HepG2 (cell line): ENCODE data around the gene SDF2. TPM values are rescaled to one million over a fixed set of nuclear protein-coding genes. Genes with fewer than 3 reads are reported as not detected.
A peak's percentile ranks its signal among the peaks of the same experiment; 100 is the strongest.

Experiments used
- ATAC-seq: fragments of 200-7000 bp; cut with Tn5 transposase; 3 replicates; pipeline ENCODE4 v1.9.1; 2020; ENCODE audit warnings: mild to moderate bottlenecking, moderate library complexity
- BruUV-seq: library from RNA; stranded (reverse); fragments of 400-500 nt; replicated peaks from 2 replicates; lab custom pipeline; 2021; lab: Mats Ljungman, UMichigan
- CTCF ChIA-PET: fragments of 300-600 bp; formaldehyde crosslinking; extraction: SDS; loops from one replicate; lab custom pipeline; 2021; ENCODE audit warnings: low total read pairs, inconsistent platforms, low intra/inter-chr PET ratio; lab: Yijun Ruan, JAX
- POLR2A ChIA-PET: fragments of 350-600 bp; sonication (Branson Sonifier 250); formaldehyde crosslinking; loops from one replicate; lab custom pipeline; 2020; ENCODE audit warnings: antibody characterized with exemption, inconsistent platforms; lab: Yijun Ruan, JAX
- DNase-seq: peaks from one replicate; pipeline ENCODE4 v3.0.0-alpha.2; 2015; ENCODE audit warnings: low spot score
- FAIRE-seq: peaks from 3 replicates; lab custom pipeline; 2011; peaks lifted over from hg19 to GRCh38; lab: Jason Lieb, UNC
- H2AFZ ChIP-seq: one replicate; pipeline ENCODE4 v1.6.1; 2011; ENCODE audit warnings: low read length, inconsistent platforms
- H3K27ac ChIP-seq: fragments of 300-600 bp; 3 replicates; pipeline ENCODE4 v1.8.0; 2011; ENCODE audit warnings: mixed run types, mild to moderate bottlenecking, mixed read lengths, low read length, inconsistent platforms; ENCODE audit not compliant: insufficient read depth; ENCODE audit errors: extremely low read length
- H3K27me3 ChIP-seq, 2 experiments: fragments of 200-600 bp in 1 of 2; 2 replicates in 1 of 2; 3 replicates in 1 of 2; pipeline versions ENCODE4 v1.6.0 to v1.8.0; 2011; ENCODE audit warnings: low read length in 2 of 2, mild to moderate bottlenecking in 2 of 2, moderate library complexity in 2 of 2, inconsistent platforms in 1 of 2; ENCODE audit not compliant: insufficient read depth in 2 of 2, control insufficient read depth in 1 of 2
- H3K36me3 ChIP-seq, 2 experiments: fragments of 200-600 bp in 1 of 2; replicated peaks in 1 of 2; 2 replicates in 1 of 2; 3 replicates in 1 of 2; pipeline versions ENCODE4 v1.5.1 to v1.8.0; 2011; ENCODE audit warnings: low read length in 2 of 2, inconsistent platforms in 1 of 2; ENCODE audit not compliant: insufficient read depth in 2 of 2, control insufficient read depth in 1 of 2
- H3K4me1 ChIP-seq: 2 replicates; pipeline ENCODE4 v1.5.1; 2012; ENCODE audit warnings: low read length, inconsistent platforms; ENCODE audit not compliant: insufficient read depth
- H3K4me2 ChIP-seq: 2 replicates; pipeline ENCODE4 v1.6.0; 2011; ENCODE audit warnings: low read depth, low read length, inconsistent platforms
- H3K4me3 ChIP-seq, 3 experiments: fragments of 200-600 bp in 1 of 3; sonication (generic), shearing (Covaris generic) in 1 of 3; replicated peaks in 1 of 3; 2 replicates each; pipeline ENCODE4 v1.5.1; 2011 to 2016; ENCODE audit warnings: low read length in 3 of 3, inconsistent platforms in 2 of 3, low read depth in 2 of 3, mild to moderate bottlenecking in 2 of 3, control low read depth in 1 of 3, mixed read lengths in 1 of 3; ENCODE audit not compliant: insufficient read depth in 1 of 3
- H3K79me2 ChIP-seq: one replicate; pipeline ENCODE4 v1.6.1; 2011; ENCODE audit warnings: low read length, inconsistent platforms; ENCODE audit not compliant: insufficient read depth
- H3K9ac ChIP-seq: 2 replicates; pipeline ENCODE4 v1.6.0; 2011; ENCODE audit warnings: mild to moderate bottlenecking, low read depth, low read length, inconsistent platforms; ENCODE audit not compliant: insufficient read depth
- H3K9me3 ChIP-seq: 2 replicates; pipeline ENCODE4 v1.5.1; 2012; ENCODE audit warnings: mild to moderate bottlenecking, low read length
- H4K20me1 ChIP-seq: 2 replicates; pipeline ENCODE4 v1.6.0; 2011; ENCODE audit warnings: inconsistent platforms, mild to moderate bottlenecking, low read length, moderate library complexity; ENCODE audit not compliant: insufficient read depth
- CBFB ChIP-seq: sonication (generic); formaldehyde crosslinking; IDR thresholded peaks from 2 replicates; pipeline ENCODE4 v1.4.0; 2020; ENCODE audit warnings: missing genetic modification reagents
- EEA1 ChIP-seq: sonication (generic); formaldehyde crosslinking; IDR thresholded peaks from 2 replicates; pipeline ENCODE4 v1.5.1; 2020; ENCODE audit warnings: mild to moderate bottlenecking, missing genetic modification reagents, borderline replicate concordance
- ESRRA ChIP-seq: sonication (generic); formaldehyde crosslinking; IDR thresholded peaks from 2 replicates; pipeline ENCODE4 v1.5.1; 2020; ENCODE audit warnings: mild to moderate bottlenecking, low read depth, missing genetic modification reagents
- ETV5 ChIP-seq: IDR thresholded peaks from 2 replicates; pipeline ENCODE4 v1.6.1; 2018; ENCODE audit warnings: missing biosample characterization, missing genetic modification reagents, inconsistent platforms, borderline replicate concordance
- HCFC1 ChIP-seq: fragments of 150-350 bp; IDR thresholded peaks from 2 replicates; pipeline ENCODE4 v1.6.1; 2014; ENCODE audit warnings: low read depth, low read length
- HHEX ChIP-seq: IDR thresholded peaks from 2 replicates; pipeline ENCODE4 v1.6.1; 2016; ENCODE audit warnings: control low read depth
- MYNN ChIP-seq: sonication (generic); formaldehyde crosslinking; IDR thresholded peaks from 2 replicates; pipeline ENCODE4 v1.4.0; 2020; ENCODE audit warnings: mild to moderate bottlenecking, low read depth, missing genetic modification reagents
- NR2F1 ChIP-seq, 2 experiments: fragments of 450-650 bp in 1 of 2; formaldehyde crosslinking in 1 of 2; IDR thresholded peaks; 2 replicates each; pipeline versions ENCODE4 v1.5.0 to v1.6.1; 2016 to 2020; ENCODE audit warnings: mild to moderate bottlenecking in 1 of 2, missing compliant biosample characterization in 1 of 2, missing genetic modification reagents in 1 of 2, moderate library complexity in 1 of 2
- PRPF4 ChIP-seq: fragments of 200-400 bp; formaldehyde crosslinking; IDR thresholded peaks from 2 replicates; pipeline ENCODE4 v1.6.1; 2016; ENCODE audit warnings: low read length, low read depth; ENCODE audit not compliant: poor library complexity, severe bottlenecking
- SKI ChIP-seq: fragments of 450-650 bp; IDR thresholded peaks from one replicate; pipeline ENCODE4 v1.6.1; 2018; ENCODE audit warnings: mild to moderate bottlenecking; ENCODE audit not compliant: partially characterized antibody
- SMARCE1 ChIP-seq: fragments of 450-650 bp; IDR thresholded peaks from 2 replicates; pipeline ENCODE4 v1.6.1; 2017; ENCODE audit warnings: borderline replicate concordance
- TP53 ChIP-seq: sonication (generic); formaldehyde crosslinking; conservative IDR thresholded peaks from 2 replicates; pipeline ENCODE4 v1.4.0; 2020; ENCODE audit warnings: missing genetic modification reagents
- ZIK1 ChIP-seq: sonication (generic); formaldehyde crosslinking; IDR thresholded peaks from 2 replicates; pipeline ENCODE4 v1.5.0; 2020; ENCODE audit warnings: mild to moderate bottlenecking, low read depth, missing genetic modification reagents, borderline replicate concordance
- ZNF234 ChIP-seq: sonication (generic); formaldehyde crosslinking; conservative IDR thresholded peaks from 2 replicates; pipeline ENCODE4 v1.5.1; 2020; ENCODE audit warnings: mild to moderate bottlenecking, missing genetic modification reagents
- ZNF468 ChIP-seq: sonication (generic); formaldehyde crosslinking; IDR thresholded peaks from 2 replicates; pipeline ENCODE4 v1.8.0; 2022; ENCODE audit warnings: mild to moderate bottlenecking, moderate library complexity, missing genetic modification reagents
- ZNF598 ChIP-seq: sonication (generic); formaldehyde crosslinking; IDR thresholded peaks from 2 replicates; pipeline ENCODE4 v1.5.1; 2020; ENCODE audit warnings: mild to moderate bottlenecking, missing genetic modification reagents, borderline replicate concordance
- WGBS: methylation state at CpG from one replicate; pipeline ENCODE4 v1.1.6; 2017; ENCODE audit warnings: low lambda C conversion rate; 5-methylcytosine and 5-hydroxymethylcytosine counted together
- in situ Hi-C: cut with HindIII; loops from 2 replicates; pipeline ENCODE4 v1.10.0; 2017; ENCODE audit warnings: low pct_unique_long_range_greater_than_20kb; ENCODE audit not compliant: extremely low pct_ligation_motif_present
- intact Hi-C: fragments of 100-400 bp; cut with micrococcal nuclease; formaldehyde crosslinking; loops from one replicate; pipeline ENCODE4 v1.10.0; 2022; ENCODE audit not compliant: unreplicated experiment
- polyA plus RNA-seq, 8 experiments: library from polyadenylated mRNA; depleted of rRNA in 3 of 8; stranded (reverse) in 7 of 8; unstranded in 1 of 8; fragments of >200 nt; fragmentation: Illumina TruSeq in 4 of 8; extraction: Trizol in 4 of 8; gene quantifications; 2 replicates each; pipeline versions ENCODE4 v1.2.1 to v1.2.3, GENCODE V29; 2011 to 2016; ENCODE audit warnings: low read depth in 4 of 8, missing spikeins in 1 of 8, mixed read lengths in 1 of 8; ENCODE audit not compliant: insufficient read depth in 1 of 8
- total RNA-seq, 5 experiments: library from RNA; depleted of rRNA; stranded (reverse); fragments of >200 nt; fragmentation: Illumina TruSeq; extraction: Trizol; gene quantifications; 2 replicates each; pipeline ENCODE4 v1.2.3, GENCODE V29; 2016; ENCODE audit warnings: low read depth in 1 of 5
- TF ChIP-seq, protein P1 (sequence below): sonication (generic); formaldehyde crosslinking; IDR thresholded peaks from 2 replicates; pipeline ENCODE4 v1.5.1; 2020; ENCODE audit warnings: mild to moderate bottlenecking, missing genetic modification reagents, moderate library complexity
- TF ChIP-seq, protein P2 (sequence below): sonication (generic); formaldehyde crosslinking; IDR thresholded peaks from 2 replicates; pipeline ENCODE4 v1.4.0; 2020; ENCODE audit warnings: mild to moderate bottlenecking, missing genetic modification reagents

SDF2 gene
- total and polyA plus RNA-seq, 2 of the 13 experiments (the other 11 are each of a cell fraction or from before 2014, with no cell fraction given) = 58.2 to 58.4 TPM

DNA sequence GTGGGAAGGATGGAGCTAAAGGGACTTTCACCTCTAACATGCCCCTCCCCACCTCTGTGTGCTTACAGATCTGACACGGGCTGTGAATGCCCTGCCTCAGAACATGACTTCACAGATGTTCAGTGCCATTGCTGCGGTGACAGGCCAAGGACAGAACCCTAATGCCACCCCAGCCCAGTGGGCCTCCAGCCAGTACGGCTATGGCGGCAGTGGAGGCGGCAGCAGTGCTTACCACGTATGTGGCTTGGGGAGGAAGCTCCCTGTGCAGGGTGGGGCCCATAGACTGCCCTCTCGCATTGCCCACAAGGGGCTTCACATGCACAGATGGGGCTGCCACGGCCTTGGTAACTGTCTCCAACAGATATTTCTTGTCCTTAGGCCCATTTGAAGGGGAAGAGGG is 38.6 kb upstream of the SDF2 start (continued):
- TF ChIP-seq, protein P1, sequence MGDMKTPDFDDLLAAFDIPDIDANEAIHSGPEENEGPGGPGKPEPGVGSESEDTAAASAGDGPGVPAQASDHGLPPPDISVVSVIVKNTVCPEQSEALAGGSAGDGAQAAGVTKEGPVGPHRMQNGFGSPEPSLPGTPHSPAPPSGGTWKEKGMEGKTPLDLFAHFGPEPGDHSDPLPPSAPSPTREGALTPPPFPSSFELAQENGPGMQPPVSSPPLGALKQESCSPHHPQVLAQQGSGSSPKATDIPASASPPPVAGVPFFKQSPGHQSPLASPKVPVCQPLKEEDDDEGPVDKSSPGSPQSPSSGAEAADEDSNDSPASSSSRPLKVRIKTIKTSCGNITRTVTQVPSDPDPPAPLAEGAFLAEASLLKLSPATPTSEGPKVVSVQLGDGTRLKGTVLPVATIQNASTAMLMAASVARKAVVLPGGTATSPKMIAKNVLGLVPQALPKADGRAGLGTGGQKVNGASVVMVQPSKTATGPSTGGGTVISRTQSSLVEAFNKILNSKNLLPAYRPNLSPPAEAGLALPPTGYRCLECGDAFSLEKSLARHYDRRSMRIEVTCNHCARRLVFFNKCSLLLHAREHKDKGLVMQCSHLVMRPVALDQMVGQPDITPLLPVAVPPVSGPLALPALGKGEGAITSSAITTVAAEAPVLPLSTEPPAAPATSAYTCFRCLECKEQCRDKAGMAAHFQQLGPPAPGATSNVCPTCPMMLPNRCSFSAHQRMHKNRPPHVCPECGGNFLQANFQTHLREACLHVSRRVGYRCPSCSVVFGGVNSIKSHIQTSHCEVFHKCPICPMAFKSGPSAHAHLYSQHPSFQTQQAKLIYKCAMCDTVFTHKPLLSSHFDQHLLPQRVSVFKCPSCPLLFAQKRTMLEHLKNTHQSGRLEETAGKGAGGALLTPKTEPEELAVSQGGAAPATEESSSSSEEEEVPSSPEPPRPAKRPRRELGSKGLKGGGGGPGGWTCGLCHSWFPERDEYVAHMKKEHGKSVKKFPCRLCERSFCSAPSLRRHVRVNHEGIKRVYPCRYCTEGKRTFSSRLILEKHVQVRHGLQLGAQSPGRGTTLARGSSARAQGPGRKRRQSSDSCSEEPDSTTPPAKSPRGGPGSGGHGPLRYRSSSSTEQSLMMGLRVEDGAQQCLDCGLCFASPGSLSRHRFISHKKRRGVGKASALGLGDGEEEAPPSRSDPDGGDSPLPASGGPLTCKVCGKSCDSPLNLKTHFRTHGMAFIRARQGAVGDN = peak; percentile 64
- no peak for TF ChIP-seq MYNN (CRISPR knock-in tag)
- TF ChIP-seq ZNF468 (CRISPR knock-in tag) = no peak
- TF ChIP-seq NR2F1 (CRISPR knock-in tag; IDR thresholded peaks at IDR 0.05) = no peak
- TF ChIP-seq CBFB = no peak

DNA sequence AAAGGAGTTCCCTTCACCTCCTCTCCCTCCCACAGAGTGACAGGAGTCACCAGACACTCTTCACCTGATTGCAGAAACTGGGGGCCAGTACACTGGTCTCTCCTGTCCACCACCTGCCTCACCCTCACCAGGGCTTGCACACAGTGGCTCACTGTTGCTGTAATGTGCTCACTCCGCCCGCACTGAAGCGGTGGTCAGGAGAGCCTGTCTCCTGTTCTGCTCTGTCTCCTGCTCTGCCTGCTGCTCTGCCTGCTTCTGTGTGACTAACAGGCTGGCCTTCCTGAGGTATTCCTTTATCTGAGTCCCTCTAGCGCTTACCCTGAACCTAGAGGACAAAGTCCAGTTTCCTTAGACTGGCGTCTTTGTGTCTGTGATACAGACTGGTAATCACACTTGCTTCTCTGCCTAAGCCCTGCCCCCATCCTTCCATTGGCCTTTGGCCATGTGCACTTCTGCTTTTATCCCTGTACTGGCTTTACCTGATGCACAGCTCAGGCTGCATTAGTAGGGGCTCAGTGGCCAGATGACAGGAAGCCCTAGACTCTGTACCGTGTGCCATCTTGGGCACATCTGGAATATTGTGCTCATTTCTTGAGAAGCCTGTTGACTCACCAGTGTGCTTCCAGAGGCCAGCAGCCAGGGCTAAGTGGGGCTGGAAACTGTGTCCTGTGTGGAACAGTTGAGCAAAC is 36.7 kb upstream of the SDF2 start:
- H3K27me3 ChIP-seq = no peaks in the 10 kb centered on the region
- CTCF ChIA-PET = no interaction called here
- peak overlapping the region; percentile 91 for H3K27ac ChIP-seq
- H2AFZ ChIP-seq = no peak overlapping the region
- H3K36me3 ChIP-seq = peaks cover 46 to 80% of the 10 kb centered on the region in 2 experiments
- no peaks in the 10 kb centered on the region for H3K79me2 ChIP-seq
- peak overlapping the region; percentile 57 for H3K4me2 ChIP-seq
- peak overlapping the region; percentile 68 for H3K9ac ChIP-seq
- peaks cover 72% of the 10 kb centered on the region for H3K4me1 ChIP-seq
- no TSS peak for BruUV-seq
- WGBS = 0% methylated on average over 6 of the region's 6 CpGs
- no peaks in the 10 kb centered on the region for H3K9me3 ChIP-seq
- intact Hi-C loops = loop anchor here (2.0 to 5.0 kb wide), 2 partner anchors 28 to 36 kb away; partner anchors contain the start of genes SDF2, SUPT6H and TLCD1
- FAIRE-seq (peak; percentile 100), ATAC-seq (peak; percentile 95), DNase-seq (peak; percentile 100)
- no peaks in the 10 kb centered on the region for H4K20me1 ChIP-seq
- H3K4me3 ChIP-seq = peak overlapping the region in 1 of 3 experiments; percentile 20; a peak in 1 of 6 replicates
- in situ Hi-C loops = no loop called here
- POLR2A ChIA-PET = interaction anchor here (0.7 to 8.2 kb wide), 18 partner anchors 10 to 328 kb away, joined by 3 to 145 read pairs (median 5); partner anchors contain the start of genes BLTP2, NEK8, PIGS and PROCA1
- TF ChIP-seq ZIK1 (CRISPR knock-in tag) (peak; percentile 34; the same call in 1 of the 2 replicates), TP53 (CRISPR knock-in tag) (no peak), ESRRA (CRISPR knock-in tag) (0 out of 2 replicates have a peak, but pooled peaks have one; percentile 66), ZNF234 (CRISPR knock-in tag) (no peak), SMARCE1 (no peak), PRPF4 (peak; percentile 47), ZNF598 (CRISPR knock-in tag) (no peak), ETV5 (peak; percentile 76; the same call in 1 of the 2 replicates), SKI (peak; percentile 93), HCFC1 (no peak), EEA1 (CRISPR knock-in tag) (no peak), HHEX (no peak)
- TF ChIP-seq, protein P2, sequence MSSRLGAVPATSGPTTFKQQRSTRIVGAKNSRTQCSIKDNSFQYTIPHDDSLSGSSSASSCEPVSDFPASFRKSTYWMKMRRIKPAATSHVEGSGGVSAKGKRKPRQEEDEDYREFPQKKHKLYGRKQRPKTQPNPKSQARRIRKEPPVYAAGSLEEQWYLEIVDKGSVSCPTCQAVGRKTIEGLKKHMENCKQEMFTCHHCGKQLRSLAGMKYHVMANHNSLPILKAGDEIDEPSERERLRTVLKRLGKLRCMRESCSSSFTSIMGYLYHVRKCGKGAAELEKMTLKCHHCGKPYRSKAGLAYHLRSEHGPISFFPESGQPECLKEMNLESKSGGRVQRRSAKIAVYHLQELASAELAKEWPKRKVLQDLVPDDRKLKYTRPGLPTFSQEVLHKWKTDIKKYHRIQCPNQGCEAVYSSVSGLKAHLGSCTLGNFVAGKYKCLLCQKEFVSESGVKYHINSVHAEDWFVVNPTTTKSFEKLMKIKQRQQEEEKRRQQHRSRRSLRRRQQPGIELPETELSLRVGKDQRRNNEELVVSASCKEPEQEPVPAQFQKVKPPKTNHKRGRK (CRISPR knock-in tag) = no peak
